Hepatocyte (in vitro differentiated cells): ENCODE measurements around the gene PPP6R2. TPM values are rescaled to one million over a fixed set of nuclear protein-coding genes. Genes with fewer than 3 reads are reported as not detected.
A peak's percentile ranks its signal among the peaks of the same experiment; 100 is the strongest.

ENCODE experiments used
- DNase-seq: peaks from one replicate; pipeline ENCODE4 v3.0.0-alpha.2; 2016; ENCODE audit warnings: low spot score
- H2AFZ ChIP-seq: fragments of 200-600 bp; sonication (generic); 2 replicates; pipeline ENCODE4 v1.6.0; 2016; ENCODE audit warnings: antibody characterized with exemption, mild to moderate bottlenecking
- H3K27ac ChIP-seq: fragments of 200-600 bp; sonication (generic); 2 replicates; pipeline ENCODE4 v1.5.1; 2016; ENCODE audit warnings: mild to moderate bottlenecking
- H3K27me3 ChIP-seq: fragments of 200-600 bp; sonication (generic); 2 replicates; pipeline ENCODE4 v1.6.1; 2016
- H3K36me3 ChIP-seq: fragments of 200-600 bp; sonication (generic); replicated peaks from 2 replicates; pipeline ENCODE4 v1.5.1; 2016; ENCODE audit warnings: low read depth; ENCODE audit not compliant: insufficient read depth
- H3K4me1 ChIP-seq: fragments of 200-600 bp; sonication (generic); 2 replicates; pipeline ENCODE4 v1.5.1; 2016; ENCODE audit warnings: mild to moderate bottlenecking, moderate library complexity; ENCODE audit not compliant: insufficient read depth
- H3K4me2 ChIP-seq: fragments of 200-600 bp; sonication (generic); 2 replicates; pipeline ENCODE4 v1.6.0; 2016
- H3K4me3 ChIP-seq: fragments of 200-600 bp; sonication (generic); 2 replicates; pipeline ENCODE4 v1.5.1; 2016; ENCODE audit warnings: mild to moderate bottlenecking
- H3K79me2 ChIP-seq: fragments of 200-600 bp; sonication (generic); 2 replicates; pipeline ENCODE4 v1.6.0; 2017; ENCODE audit warnings: mild to moderate bottlenecking
- H3K9me2 ChIP-seq: fragments of 200-600 bp; sonication (generic); replicated peaks from 2 replicates; pipeline ENCODE4 v1.6.0; 2017; ENCODE audit warnings: mild to moderate bottlenecking; ENCODE audit not compliant: insufficient read depth
- H3K9me3 ChIP-seq: fragments of 200-600 bp; sonication (generic); 2 replicates; pipeline ENCODE4 v1.5.1; 2016; ENCODE audit warnings: low read depth, mild to moderate bottlenecking
- H4K20me1 ChIP-seq: fragments of 200-600 bp; sonication (generic); 2 replicates; pipeline ENCODE4 v1.6.0; 2016; ENCODE audit warnings: mild to moderate bottlenecking; ENCODE audit not compliant: insufficient read depth, poor library complexity, severe bottlenecking
- EZH2 ChIP-seq: fragments of 200-600 bp; sonication (generic); IDR thresholded peaks from 2 replicates; pipeline ENCODE4 v1.6.1; 2016; ENCODE audit warnings: antibody characterized with exemption, mild to moderate bottlenecking, borderline replicate concordance
- EZH2phosphoT487 ChIP-seq: fragments of 200-600 bp; sonication (generic); IDR thresholded peaks from one replicate; pipeline ENCODE4 v1.6.1; 2018; ENCODE audit warnings: antibody characterized with exemption, mild to moderate bottlenecking, low read depth, moderate library complexity; ENCODE audit not compliant: unreplicated experiment, severe bottlenecking
- WGBS: methylation state at CpG from one replicate; pipeline ENCODE4 v1.1.6; 2016; ENCODE audit warnings: low lambda C conversion rate; ENCODE audit errors: missing lambda C conversion rate; 5-methylcytosine and 5-hydroxymethylcytosine counted together
- polyA plus RNA-seq: library from polyadenylated mRNA; unstranded; fragments of >200 nt; fragmentation: Nextera tagmentation; extraction: Ambion mirVana; gene quantifications from 2 replicates; pipeline ENCODE4 v1.2.1, GENCODE V29; 2016
- total RNA-seq: library from RNA; depleted of rRNA; stranded (reverse); fragments of >200 nt; gene quantifications from 2 replicates; pipeline ENCODE4 v1.2.3, GENCODE V29; 2014
- TF ChIP-seq, protein P1 (sequence below): fragments of 200-600 bp; sonication (generic); IDR thresholded peaks from 2 replicates; pipeline ENCODE4 v1.5.1; 2016; ENCODE audit warnings: antibody characterized with exemption, mild to moderate bottlenecking; ENCODE audit not compliant: poor library complexity

Gene PPP6R2
- total and polyA plus RNA-seq, 2 experiments from 2014 or later = 47.0 to 57.9 TPM

DNA sequence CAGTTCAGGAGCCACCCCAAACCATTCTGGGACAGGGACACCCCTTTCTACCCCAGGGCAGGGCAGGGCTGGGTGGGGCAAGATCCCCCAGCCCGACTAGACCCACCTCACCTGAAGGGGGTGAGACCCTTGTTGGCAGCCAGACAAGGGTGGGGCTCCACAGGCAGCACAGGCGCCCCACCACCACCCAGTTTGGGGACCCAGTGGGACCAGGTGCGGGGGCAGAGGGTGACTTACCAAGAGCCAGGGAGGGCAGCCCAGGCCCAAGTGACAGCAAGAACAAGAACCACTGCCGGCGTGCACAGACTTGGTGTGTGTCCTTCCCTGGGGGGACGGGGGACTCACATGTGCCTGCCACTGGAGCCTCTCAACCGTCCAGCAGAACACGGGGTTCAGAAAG is 140.4 kb downstream of the PPP6R2 start:
- H3K4me2 ChIP-seq = no peak overlapping the region
- no peak overlapping the region for H3K27ac ChIP-seq
- H3K27me3 ChIP-seq = peaks cover 29% of the 10 kb centered on the region
- no peaks in the 10 kb centered on the region for H3K79me2 ChIP-seq
- H3K36me3 ChIP-seq = no peaks in the 10 kb centered on the region
- H3K4me3 ChIP-seq = no peak overlapping the region
- peaks cover 14% of the 10 kb centered on the region for H3K4me1 ChIP-seq
- no peaks in the 10 kb centered on the region for H3K9me2 ChIP-seq
- no peaks in the 10 kb centered on the region for H3K9me3 ChIP-seq
- TF ChIP-seq, protein P1, sequence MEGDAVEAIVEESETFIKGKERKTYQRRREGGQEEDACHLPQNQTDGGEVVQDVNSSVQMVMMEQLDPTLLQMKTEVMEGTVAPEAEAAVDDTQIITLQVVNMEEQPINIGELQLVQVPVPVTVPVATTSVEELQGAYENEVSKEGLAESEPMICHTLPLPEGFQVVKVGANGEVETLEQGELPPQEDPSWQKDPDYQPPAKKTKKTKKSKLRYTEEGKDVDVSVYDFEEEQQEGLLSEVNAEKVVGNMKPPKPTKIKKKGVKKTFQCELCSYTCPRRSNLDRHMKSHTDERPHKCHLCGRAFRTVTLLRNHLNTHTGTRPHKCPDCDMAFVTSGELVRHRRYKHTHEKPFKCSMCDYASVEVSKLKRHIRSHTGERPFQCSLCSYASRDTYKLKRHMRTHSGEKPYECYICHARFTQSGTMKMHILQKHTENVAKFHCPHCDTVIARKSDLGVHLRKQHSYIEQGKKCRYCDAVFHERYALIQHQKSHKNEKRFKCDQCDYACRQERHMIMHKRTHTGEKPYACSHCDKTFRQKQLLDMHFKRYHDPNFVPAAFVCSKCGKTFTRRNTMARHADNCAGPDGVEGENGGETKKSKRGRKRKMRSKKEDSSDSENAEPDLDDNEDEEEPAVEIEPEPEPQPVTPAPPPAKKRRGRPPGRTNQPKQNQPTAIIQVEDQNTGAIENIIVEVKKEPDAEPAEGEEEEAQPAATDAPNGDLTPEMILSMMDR = no peak
- no peak for TF ChIP-seq EZH2
- no peak for TF ChIP-seq EZH2phosphoT487
- DNase-seq = no peak
- H2AFZ ChIP-seq = no peak overlapping the region
- WGBS = 93% methylated on average over 8 of the region's 8 CpGs
- no peaks in the 10 kb centered on the region for H4K20me1 ChIP-seq

DNA sequence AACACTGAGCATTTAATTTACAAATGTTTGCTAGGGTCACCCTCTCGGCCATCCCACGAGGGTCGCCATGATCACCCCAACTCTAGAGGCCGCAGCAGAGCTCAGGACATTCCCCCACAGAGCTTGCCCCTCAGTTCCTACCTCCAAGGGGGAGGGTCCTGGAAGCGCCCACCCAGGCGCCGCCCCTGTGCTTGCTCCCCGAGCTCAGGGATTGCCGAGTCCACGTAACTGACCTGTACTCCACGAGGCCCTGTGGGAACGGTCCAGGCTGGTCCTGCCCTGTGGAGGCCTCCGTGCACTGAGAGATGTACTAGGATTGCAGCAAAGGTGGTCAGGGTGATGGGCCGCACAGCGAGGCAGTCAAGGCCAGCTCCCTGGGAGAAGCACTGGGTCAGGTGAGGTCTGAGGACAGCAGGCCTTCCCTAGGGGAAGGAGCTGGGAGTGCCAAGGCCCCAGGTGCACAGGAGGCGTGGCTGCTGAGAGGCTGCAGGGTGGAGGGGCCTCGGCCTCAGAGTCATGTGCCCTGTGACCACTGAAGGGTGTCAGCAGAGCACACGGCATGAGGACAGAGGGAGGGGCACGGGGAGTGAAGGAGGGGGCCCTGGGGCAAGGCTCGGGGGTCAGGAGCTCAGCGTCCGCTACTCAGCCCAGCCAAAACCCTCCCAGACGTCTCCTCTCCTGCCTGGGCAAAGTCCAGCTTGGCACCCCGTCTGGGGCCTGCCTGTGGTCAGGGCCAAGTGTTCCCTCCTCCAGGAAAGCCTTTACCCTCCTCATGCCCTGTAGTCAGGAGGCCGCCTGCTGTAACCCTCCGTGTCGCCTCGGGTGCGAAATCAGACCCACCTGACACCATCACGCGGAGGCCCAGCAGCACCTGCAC is 141.1 kb downstream of the PPP6R2 start:
- H3K9me3 ChIP-seq = no peaks in the 10 kb centered on the region
- H3K4me2 ChIP-seq = no peak overlapping the region
- no peaks in the 10 kb centered on the region for H3K9me2 ChIP-seq
- H3K4me3 ChIP-seq = no peak overlapping the region
- H3K27ac ChIP-seq = peak overlapping the region; percentile 20
- 87% methylated on average over 26 of the region's 31 CpGs for WGBS
- H3K79me2 ChIP-seq = no peaks in the 10 kb centered on the region
- no peak overlapping the region for H2AFZ ChIP-seq
- no peaks in the 10 kb centered on the region for H3K36me3 ChIP-seq
- peaks cover 14% of the 10 kb centered on the region for H3K4me1 ChIP-seq
- peaks cover 26% of the 10 kb centered on the region for H3K27me3 ChIP-seq
- peak; percentile 65 for DNase-seq
- TF ChIP-seq, protein P1 = no peak
- no peak for TF ChIP-seq EZH2phosphoT487
- no peak for TF ChIP-seq EZH2
- no peaks in the 10 kb centered on the region for H4K20me1 ChIP-seq

DNA sequence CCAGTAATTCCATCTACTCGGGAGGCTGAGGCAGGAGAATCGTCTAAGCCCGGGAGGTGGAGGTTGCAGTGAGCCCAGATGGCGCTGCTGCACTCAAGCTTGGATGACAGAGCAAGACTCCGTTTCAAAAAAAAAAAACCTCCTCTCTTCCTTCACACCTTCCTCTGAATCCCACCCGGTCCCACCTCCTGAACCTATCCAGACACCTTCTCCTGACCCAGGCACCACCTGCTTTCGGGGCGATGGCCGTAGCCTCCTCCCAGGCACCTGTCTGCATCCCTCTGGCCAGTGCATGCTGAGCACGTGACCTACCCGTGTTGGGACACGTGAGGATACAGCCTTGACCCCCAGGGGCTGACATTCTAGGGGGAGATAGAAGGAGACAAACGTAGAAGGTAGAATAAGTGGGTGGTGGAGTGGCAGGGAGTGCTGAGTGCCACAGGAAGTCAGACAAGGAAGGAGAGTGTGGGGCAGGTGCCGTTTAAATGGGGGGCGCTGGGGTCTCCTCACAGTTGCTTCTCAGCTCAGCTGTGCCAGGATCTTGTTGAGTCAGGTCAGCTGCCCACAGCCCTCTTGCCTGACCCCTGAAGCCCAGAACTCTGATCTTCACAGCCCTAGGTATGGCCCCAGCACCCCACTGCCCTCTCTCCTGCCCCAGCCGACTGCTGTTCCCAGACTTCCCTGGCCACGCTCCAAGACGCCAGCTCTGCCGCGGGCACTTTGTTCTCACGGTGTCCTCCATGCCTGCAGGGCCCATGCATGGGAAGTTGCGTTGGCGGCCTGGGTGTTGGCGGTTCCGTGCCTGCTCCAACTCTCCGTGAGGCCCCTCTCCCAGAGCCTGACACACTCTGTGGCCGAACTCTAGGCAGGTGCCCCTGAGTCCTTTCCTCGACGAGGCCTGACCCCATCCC is 142.3 kb downstream of the PPP6R2 start:
- no peak for DNase-seq
- no peaks in the 10 kb centered on the region for H3K9me2 ChIP-seq
- H3K9me3 ChIP-seq = no peaks in the 10 kb centered on the region
- TF ChIP-seq EZH2phosphoT487 (no peak), EZH2 (no peak)
- TF ChIP-seq, protein P1 = no peak
- no peak overlapping the region for H3K4me2 ChIP-seq
- no peak overlapping the region for H3K27ac ChIP-seq
- H3K27me3 ChIP-seq = peaks cover 13% of the 10 kb centered on the region
- H3K79me2 ChIP-seq = no peaks in the 10 kb centered on the region
- H3K36me3 ChIP-seq = no peaks in the 10 kb centered on the region
- no peak overlapping the region for H2AFZ ChIP-seq
- peaks cover 14% of the 10 kb centered on the region for H3K4me1 ChIP-seq
- H4K20me1 ChIP-seq = no peaks in the 10 kb centered on the region
- H3K4me3 ChIP-seq = no peak overlapping the region
- WGBS = 78% methylated on average over 29 of the region's 29 CpGs
